ENCODE measurements around the gene GPHA2.

DNA sequence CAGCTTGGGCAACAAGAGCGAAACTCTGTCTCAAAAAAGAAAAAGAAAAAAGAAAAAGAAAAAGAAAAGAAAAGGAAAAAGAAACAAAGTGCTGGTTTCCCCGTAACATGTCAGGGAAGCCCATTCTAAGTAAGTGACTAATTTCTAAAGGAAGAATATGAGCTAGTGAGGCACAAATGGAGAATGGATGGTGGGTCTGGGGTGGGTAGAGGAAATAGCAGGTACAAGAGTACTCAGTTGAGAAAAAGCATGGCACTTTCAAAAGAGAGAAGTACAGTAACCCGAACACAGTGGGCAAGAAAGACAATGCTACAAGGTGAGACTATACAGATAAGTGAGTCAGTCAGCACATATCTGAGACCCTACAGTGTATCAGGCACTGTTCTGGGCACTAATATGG is 31.7 kb upstream of the GPHA2 start:
- TF ChIP-seq POLR2AphosphoS5 (IDR thresholded peaks at IDR 0.05; ENCODE audit: low read depth, low read length) (no peak), JUND (IDR thresholded peaks at IDR 0.05) (no peak), SMC3 (IDR thresholded peaks at IDR 0.05; ENCODE audit: low read depth, low read length) (no peak), EP300 (IDR thresholded peaks at IDR 0.05; ENCODE audit: borderline replicate concordance in 1 of 2, low read depth in 1 of 2, low read length in 1 of 2) (no peak), FOXM1 (IDR thresholded peaks at IDR 0.05; ENCODE audit: low read depth) (no peak), YY1 (IDR thresholded peaks at IDR 0.05; ENCODE audit: low read depth) (no peak), RCOR1 (IDR thresholded peaks at IDR 0.05; ENCODE audit: low read length) (no peak), SIN3A (IDR thresholded peaks at IDR 0.05; ENCODE audit: borderline replicate concordance, low read depth, low read length) (no peak), NFIC (IDR thresholded peaks at IDR 0.05; ENCODE audit: borderline replicate concordance) (no peak), TAF1 (IDR thresholded peaks at IDR 0.05; ENCODE audit: borderline replicate concordance, low read depth, low read length) (no peak)
- TF ChIP-seq, protein P1, sequence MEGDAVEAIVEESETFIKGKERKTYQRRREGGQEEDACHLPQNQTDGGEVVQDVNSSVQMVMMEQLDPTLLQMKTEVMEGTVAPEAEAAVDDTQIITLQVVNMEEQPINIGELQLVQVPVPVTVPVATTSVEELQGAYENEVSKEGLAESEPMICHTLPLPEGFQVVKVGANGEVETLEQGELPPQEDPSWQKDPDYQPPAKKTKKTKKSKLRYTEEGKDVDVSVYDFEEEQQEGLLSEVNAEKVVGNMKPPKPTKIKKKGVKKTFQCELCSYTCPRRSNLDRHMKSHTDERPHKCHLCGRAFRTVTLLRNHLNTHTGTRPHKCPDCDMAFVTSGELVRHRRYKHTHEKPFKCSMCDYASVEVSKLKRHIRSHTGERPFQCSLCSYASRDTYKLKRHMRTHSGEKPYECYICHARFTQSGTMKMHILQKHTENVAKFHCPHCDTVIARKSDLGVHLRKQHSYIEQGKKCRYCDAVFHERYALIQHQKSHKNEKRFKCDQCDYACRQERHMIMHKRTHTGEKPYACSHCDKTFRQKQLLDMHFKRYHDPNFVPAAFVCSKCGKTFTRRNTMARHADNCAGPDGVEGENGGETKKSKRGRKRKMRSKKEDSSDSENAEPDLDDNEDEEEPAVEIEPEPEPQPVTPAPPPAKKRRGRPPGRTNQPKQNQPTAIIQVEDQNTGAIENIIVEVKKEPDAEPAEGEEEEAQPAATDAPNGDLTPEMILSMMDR (IDR thresholded peaks at IDR 0.05) = no peak
- TF ChIP-seq, protein P2, sequence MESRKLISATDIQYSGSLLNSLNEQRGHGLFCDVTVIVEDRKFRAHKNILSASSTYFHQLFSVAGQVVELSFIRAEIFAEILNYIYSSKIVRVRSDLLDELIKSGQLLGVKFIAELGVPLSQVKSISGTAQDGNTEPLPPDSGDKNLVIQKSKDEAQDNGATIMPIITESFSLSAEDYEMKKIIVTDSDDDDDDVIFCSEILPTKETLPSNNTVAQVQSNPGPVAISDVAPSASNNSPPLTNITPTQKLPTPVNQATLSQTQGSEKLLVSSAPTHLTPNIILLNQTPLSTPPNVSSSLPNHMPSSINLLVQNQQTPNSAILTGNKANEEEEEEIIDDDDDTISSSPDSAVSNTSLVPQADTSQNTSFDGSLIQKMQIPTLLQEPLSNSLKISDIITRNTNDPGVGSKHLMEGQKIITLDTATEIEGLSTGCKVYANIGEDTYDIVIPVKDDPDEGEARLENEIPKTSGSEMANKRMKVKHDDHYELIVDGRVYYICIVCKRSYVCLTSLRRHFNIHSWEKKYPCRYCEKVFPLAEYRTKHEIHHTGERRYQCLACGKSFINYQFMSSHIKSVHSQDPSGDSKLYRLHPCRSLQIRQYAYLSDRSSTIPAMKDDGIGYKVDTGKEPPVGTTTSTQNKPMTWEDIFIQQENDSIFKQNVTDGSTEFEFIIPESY (IDR thresholded peaks at IDR 0.05; ENCODE audit: borderline replicate concordance, low read depth) = no peak
- TF ChIP-seq, protein P3, sequence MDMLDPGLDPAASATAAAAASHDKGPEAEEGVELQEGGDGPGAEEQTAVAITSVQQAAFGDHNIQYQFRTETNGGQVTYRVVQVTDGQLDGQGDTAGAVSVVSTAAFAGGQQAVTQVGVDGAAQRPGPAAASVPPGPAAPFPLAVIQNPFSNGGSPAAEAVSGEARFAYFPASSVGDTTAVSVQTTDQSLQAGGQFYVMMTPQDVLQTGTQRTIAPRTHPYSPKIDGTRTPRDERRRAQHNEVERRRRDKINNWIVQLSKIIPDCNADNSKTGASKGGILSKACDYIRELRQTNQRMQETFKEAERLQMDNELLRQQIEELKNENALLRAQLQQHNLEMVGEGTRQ (IDR thresholded peaks at IDR 0.05; ENCODE audit: borderline replicate concordance, low read depth, low read length) = no peak
- TF ChIP-seq, protein P4, sequence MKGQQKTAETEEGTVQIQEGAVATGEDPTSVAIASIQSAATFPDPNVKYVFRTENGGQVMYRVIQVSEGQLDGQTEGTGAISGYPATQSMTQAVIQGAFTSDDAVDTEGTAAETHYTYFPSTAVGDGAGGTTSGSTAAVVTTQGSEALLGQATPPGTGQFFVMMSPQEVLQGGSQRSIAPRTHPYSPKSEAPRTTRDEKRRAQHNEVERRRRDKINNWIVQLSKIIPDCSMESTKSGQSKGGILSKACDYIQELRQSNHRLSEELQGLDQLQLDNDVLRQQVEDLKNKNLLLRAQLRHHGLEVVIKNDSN (IDR thresholded peaks at IDR 0.05; ENCODE audit: borderline replicate concordance, low read depth) = no peak
